Activated CD4-positive, CD25-positive, alpha-beta regulatory T cell treated with anti-CD3 and anti-CD28 coated beads, Interleukin-2, amount 50 U/mL, for 24 hours (primary cell): ENCODE measurements around the gene FUT9.

Source experiments
- ATAC-seq, 2 donors: fragments of 150-1000 bp; cut with Tn5 transposase; one replicate each; pipeline ENCODE4 v1.10.0; 2021; ENCODE audit warnings: mild to moderate bottlenecking in 1 of 2, moderate library complexity in 1 of 2

The FUT9 gene

DNA sequence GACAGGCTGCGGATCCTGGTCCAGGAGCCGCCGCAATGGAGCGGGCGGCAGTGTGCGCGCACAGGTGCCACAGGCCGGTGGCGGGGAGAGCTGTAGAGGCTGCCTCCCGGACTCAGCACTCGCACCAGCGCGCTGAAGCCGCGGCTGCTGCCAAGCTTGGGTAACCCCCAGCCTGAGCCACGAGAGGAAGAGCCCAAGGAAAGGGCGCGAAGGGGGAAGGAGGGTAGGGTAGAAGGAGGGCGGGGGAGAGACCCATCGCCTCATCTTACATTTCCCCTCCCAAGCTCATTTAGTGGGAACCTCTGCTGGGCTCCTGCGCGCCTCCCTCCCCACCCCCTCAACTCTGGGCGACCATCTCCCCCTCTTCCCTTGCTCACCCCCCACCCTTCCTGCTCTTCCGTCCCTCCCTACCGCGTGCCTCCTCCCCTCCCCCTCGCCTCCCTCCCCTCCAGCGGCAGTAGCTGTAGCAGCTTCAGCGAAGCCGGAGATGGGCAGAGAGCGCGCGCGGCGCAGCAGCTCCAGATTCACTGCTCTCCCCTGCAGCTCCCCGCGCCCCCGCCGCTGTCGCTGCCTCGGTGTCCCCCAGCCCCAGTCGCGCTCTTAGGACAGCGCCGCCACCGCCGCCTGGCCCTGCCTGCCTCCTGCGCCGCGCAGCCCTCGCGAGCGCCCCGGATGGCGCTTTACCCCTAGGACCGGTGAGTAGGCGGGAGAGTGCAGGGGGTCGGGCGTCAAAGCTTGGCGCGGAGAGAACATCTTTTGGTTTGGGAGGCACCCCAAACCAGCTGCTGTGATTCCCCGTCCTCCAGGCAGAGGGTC, at the start of gene FUT9:
Gene FUT9 (plus strand): TSS at position 457 of the 816 bp plus-strand sequence. CDS start 187,182 bp downstream, outside the sequence.
- no peak for ATAC-seq

DNA sequence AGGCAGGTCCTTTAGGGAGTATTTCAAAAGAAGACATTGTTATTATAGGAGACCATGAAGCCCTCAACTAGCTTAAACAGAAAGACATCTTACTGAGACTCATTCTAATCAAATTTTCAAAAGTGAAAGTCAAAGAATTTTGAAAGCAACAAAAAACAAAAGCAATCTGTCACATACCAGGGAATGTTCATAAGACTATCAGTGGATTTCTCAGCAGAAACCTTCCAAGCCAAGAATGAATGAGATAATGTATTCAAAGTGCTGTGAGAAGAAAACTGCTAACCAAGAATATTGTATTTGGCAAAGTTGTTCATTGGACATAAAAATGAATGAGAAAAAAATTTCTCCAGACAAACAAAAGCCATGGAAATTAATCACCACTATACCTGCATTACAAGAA, 48.2 kb upstream of the FUT9 start:
- no peak for ATAC-seq

GRCh38 chr6:95973976-95974375, 41.8 kb upstream of the FUT9 start:
- no peak for ATAC-seq

DNA sequence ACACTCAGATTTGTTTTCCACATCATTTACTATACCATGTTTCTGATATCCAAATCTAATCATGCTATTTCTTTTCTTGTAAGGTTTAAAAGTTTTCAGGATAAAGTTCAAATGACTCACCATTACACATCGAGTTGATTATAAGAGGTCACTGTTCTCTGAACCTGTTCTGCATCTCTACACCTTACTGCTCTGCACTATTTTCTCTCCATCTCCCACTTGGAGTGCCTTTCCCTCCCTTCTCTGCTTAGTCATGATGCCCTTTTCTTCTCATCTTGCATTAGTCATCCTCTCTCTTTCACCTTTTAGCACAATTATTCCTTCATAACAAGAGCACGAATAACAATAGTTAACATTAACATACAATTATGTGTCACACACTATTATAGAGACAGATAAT, 37.5 kb upstream of the FUT9 start:
- no peak for ATAC-seq

DNA sequence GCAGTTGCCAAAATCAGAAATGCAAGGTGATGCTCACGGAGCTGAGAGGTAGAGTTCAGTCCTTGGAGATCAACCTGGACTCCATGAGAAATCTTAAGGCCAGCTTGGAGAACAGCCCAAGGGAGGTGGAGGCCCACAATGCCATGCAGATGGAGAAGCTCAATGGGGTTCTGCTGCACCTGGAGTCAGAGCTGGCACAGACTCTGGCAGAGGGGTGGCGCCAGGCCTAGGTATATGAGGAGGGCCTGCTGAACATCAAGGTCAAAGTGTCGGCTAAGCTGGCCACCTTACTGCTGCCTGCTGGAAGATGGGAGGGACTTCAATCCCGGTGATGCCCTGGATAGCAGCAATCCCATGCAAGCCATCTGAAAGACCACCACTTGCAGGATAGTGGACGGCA, 23.9 kb upstream of the FUT9 start:
- no peak for ATAC-seq

GRCh38 chr6:95994151-95994550, 21.6 kb upstream of the FUT9 start:
- ATAC-seq = no peak

DNA sequence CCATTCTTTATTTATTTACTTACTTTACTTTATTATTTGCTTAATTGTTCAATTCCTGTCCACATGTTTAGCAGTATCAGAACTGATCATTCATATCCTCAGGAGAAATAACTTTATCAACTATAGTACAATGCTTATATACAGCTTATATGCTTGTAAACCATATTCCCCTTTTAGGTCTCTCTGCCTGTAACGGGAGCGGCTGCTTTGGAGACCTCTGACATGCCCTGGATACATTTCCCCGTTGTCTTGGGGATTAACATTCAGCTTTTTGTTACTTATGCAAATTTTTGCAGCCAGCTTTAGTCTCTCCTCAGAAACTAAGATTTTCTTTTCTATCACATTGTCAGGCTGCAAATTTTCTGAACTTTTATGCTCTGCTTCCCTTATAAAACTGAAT, 17.6 kb upstream of the FUT9 start:
- no peak for ATAC-seq

- no peak for ATAC-seq
Measured at GRCh38 chr6:96001891-96002575, 13.7 kb upstream of the FUT9 start.

GRCh38 chr6:96002576-96002910, 13.2 kb upstream of the FUT9 start:
- ATAC-seq = no peak

DNA sequence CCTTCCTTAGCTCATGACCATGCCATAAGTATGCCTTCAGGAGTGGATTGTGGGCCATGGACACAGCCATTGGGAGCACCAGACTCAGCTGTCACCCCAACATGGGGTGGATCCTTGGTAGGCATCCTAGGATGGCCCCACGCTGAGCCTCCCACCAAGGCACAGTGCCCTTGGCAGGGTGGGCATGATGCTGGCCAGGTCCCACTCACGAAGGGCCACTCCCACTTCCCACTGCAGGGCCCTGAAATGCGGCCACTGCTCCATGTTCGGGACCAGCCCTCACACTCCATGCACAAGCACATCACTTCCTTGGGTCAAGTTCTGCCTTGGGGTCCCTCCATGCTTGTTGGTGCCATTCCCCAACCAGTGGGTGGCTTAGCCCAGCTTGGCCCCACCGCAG, 12.9 kb upstream of the FUT9 start:
- no peak for ATAC-seq

GRCh38 chr6:96007663-96008062, 8.1 kb upstream of the FUT9 start:
- no peak for ATAC-seq

DNA sequence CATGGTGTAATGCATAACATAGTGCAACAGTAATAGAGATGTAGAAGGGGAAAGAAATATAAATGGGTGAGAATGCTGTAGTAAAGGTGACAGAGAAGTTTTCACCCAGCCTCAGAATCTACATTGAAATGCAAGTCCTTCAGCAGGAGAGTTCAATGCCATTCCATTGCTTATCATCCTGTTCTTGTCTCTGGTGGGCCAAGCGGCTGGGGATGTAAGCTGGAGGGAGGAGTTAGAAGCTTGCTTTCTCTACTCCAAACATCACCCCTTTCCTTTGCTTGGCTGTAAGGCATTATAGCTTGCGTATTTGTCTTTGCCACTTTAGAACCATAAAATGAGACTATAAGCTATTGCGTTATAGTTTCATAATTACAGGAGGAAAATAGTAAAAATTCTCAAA, 2.2 kb upstream of the FUT9 start:
- no peak for ATAC-seq

- no peak for ATAC-seq
Measured at GRCh38 chr6:96014846-96015517, 792 bp upstream of the FUT9 start.

DNA sequence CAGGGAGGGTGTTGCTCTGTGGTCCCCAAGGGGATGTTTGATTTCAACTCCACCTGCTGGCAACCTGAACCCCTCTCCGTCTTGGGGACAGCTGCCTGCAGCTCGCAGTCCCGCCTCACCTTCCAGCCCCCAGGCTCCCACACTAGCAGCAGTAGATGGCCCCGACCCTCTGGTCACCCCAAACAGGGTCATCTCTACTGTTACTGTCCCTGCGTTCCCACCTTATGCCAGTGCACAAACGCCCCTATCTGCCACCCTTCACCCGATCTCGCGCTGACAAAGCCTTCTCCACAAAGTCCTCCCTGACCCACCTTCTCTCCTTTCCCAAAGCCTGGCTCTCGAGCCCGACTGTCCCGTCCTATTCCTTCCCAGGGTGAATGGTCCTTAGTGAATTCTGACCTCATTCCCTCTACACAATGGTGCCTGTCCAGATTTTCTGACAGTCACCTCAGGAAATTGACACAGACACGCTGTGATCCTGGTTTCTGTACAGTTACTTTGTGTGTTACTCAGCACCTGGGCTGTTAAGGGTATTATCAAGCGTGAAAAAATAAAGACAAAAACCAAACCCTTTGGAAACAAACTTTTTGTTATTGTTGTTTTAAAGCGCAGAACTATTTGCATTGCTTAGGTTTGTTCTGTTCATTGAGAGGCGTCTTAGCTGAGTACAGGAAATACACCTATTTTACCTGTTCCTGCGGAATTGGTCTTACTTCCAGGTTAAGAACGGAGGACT, 728 bp downstream of the FUT9 start:
- ATAC-seq = no peak

DNA sequence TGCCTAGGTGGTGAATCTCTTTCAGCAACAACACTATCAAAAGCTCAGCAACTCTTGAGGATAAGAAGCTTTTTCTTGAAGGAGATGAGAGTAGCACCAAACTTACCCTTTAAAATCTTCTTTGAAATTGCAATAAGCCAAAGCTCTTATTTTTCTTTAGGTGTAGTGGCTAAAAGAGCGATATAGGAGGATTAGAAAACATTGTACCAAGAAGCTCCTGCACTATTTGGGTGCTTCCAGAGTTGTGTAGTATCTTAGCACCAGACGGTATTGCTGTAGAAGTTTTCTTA, 1.2 kb downstream of the FUT9 start:
- no peak for ATAC-seq

GRCh38 chr6:96022225-96022624, 6.5 kb downstream of the FUT9 start:
- no peak for ATAC-seq

- no peak for ATAC-seq
Measured at GRCh38 chr6:96032661-96033060, 16.9 kb downstream of the FUT9 start.

- no peak for ATAC-seq
Measured at GRCh38 chr6:96051555-96051954, 35.8 kb downstream of the FUT9 start.

DNA sequence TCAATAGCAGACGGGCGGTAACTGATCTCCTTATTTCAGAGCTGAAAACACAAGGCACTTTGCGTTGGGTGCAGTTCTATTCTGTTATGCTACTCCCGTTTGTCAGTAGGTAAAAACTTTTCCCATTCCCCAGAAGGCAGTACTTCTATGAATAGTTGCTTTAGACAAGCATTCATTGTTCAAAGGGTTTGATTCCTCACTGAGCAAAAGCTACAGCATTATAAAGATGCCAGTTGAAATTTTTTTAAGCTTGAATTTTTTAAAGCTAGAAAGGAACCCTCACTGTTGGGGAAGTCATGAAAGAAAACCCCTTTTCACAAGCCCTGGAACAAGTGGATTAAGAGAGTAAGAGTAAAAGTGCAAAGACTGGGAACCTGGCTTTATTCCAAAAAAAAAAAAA, 42.3 kb downstream of the FUT9 start:
- no peak for ATAC-seq

DNA sequence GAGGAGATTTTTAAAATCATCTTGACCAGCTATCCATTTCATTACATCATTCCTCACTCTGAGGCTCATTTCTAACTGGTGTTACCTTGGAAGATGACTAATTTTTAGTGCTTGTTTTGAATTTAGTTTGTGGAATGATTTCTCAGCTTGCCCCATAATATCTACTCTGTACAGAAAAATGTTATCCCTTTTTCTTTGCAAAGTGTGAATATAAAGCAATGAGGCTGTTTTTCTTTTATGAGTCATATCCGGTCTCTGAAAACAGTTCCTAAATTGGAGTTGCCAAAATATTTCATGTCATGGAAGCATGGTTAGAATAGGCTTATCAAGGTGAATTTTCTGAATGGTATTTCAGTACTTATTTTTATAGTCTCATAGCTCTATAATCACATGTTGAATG, 43.8 kb downstream of the FUT9 start:
- ATAC-seq = no peak

DNA sequence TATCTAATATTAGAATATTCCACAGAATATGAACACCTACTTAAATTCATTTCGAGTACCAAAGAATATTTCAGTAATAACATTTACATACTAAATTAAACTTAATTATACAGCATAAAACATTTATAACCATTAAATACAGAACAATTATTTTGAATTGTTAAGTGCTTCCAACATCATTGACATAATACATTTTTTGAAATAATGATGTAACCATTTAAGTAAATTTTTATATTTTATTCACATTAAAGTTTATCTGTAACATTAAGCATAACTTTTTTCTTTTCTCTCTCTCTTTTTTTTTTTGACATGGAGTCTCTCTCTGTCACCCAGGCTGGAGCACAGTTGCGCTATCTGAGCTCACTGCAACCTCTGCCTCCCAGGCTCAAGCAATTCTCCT, 44.5 kb downstream of the FUT9 start:
- ATAC-seq = no peak

- ATAC-seq = no peak
Measured at GRCh38 chr6:96065213-96065612, 49.4 kb downstream of the FUT9 start.

DNA sequence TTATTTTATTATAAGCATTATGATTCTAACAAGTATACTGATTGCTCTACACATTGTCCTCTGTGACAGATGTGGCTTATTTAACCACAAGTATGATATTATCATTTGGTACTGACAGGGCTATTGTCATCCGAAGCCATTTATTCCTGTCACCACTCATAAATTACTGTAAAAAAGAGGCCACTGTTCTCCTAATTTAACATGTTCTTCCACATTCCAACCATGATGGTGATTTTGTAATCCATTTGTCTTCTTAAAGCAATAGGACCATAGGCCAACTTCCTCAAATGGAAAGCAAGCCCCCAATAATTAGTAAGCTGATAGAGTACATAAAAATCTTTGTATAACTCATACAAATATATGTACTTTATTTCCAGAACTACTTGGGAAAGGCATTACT, 50.6 kb downstream of the FUT9 start:
- ATAC-seq = no peak

- ATAC-seq = no peak
Measured at GRCh38 chr6:96073555-96073954, 57.8 kb downstream of the FUT9 start.
